Cardiac septum (tissue), 1 donor: ENCODE data around the gene TMX1. TPM values are rescaled to one million over a fixed set of nuclear protein-coding genes. Genes with fewer than 3 reads are reported as not detected.

ENCODE experiments used
- DNase-seq: peaks from one replicate; pipeline ENCODE4 v3.0.0-alpha.2; 2020; ENCODE audit warnings: low spot score
- intact Hi-C: fragments of 100-400 bp; cut with DNase I; formaldehyde crosslinking; loops from one replicate; pipeline ENCODE4 v1.14.0; 2022
- total RNA-seq: library from RNA; stranded (reverse); fragmentation: NEBNext Ultra II Directional; extraction: Animal tissue kit (Norgen Biotek cat#: 25700); gene quantifications from one replicate; pipeline ENCODE4 v1.2.1, GENCODE V29; 2021
- donor health status: DM: no; HTN: no; CAD: no.

The TMX1 gene
- total RNA-seq, 1 donor from 2014 or later = 8.7 TPM

DNA sequence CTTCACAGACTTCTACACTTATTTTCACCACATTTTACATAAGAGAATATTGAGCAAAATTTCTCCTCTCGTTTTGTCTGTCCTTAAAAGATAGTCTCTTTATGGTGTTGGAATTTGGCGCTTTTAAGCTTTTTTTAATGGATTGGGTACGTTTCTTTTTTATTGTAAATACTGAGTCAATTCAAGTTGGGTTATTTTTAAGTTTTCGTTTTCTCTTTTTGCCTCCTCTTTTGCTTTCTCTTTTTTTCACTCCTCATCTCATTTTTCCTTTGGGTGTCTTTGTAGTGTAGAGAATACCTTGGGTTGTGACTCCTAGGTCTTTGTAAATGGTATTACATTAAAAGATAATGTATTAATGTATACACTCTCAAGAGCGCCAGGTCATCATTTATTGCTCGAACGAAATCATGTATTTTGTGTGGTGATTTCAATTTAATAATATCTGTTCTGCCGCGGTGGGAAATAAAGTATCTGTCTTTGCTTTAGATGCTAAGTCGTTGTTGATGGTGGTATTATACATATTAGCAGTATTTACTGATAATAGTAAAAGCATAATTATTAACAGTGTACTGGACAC, 845 bp downstream of the TMX1 start:
- DNase-seq = no peak
- intact Hi-C loops = no loop called here

DNA sequence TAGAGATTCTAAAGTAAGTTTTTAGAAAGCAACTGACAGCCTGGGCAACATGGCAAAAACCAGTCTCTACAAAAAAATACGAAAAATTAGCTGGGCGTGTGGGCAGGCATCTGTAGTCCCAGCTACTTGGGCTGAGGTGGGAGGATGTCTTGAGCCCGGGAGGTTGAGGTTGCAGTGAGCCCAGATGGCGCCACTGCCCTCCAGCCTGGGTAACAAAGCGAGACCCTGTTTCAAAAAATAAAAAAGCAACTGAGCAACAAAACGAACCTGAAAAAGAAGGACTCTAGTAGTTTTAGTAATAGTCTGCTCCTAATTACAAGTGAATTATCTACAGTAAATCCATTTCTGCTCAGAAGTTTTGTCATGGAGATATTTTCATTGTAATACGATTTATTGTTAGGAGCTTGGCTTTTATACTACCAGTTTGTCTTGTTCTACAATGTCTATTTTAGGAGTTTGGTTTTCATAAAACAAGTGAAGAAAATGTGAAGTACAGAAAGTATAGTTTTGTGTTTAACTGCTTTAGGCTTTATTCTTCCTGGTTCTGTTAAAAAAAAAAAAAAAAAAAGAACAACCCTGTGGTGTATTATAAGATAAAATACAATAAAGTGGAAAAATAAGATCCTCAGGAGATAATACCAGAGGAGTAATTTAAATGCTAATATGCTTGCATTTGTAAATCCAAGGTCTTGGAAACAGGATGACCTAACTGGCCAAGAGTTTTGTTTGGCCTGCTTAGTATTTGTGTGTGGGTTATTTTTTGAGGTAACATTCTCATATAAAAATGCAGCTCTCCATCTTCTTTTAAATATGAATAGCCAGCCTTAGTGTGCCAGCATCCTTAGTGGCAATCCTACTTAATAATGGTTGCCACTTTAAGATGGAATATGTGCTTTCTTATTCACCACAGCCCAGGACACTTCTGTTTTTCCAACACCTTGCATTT, 2.8 kb downstream of the TMX1 start:
- DNase-seq = no peak
- intact Hi-C loops = no loop called here

DNA sequence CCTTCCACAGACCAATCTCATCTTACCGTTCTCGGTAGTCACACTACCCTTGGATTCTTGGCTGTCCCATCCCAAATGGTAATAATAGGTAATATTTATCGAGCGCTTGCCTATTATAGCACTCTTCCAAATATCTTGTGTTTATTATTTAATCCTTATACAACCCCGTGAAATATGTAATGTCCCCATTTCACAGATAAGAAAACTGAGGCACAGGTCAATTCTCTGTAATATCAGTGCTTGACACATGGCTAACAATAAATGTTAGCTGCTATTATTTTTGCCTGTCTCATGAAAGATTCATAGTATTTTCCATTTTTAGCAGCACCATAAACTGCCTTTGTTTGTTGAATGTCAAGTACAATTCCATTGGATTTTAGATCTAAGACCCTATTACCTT, 4.5 kb downstream of the TMX1 start:
- DNase-seq = no peak
- intact Hi-C loops = no loop called here

DNA sequence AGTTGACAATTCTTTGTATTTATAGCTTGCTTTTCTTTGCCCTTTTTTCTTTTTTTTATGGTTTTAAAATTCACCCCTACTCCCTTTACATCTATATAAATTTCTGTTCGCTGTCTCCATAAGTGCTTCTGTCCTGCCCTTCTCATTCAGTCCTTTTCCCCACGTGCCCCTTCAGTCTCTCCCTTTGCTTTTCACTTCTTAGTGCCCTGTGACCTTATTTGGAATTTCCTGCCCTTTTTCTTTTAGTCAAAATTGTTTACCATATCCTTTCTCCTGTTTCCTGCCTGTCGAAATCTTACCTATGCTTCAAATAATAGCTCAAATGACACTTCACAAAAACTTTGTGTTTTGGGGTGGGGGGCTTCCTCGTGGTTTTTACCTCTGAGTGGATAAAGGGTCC, 6.0 kb downstream of the TMX1 start:
- intact Hi-C loops = no loop called here
- DNase-seq = no peak

DNA sequence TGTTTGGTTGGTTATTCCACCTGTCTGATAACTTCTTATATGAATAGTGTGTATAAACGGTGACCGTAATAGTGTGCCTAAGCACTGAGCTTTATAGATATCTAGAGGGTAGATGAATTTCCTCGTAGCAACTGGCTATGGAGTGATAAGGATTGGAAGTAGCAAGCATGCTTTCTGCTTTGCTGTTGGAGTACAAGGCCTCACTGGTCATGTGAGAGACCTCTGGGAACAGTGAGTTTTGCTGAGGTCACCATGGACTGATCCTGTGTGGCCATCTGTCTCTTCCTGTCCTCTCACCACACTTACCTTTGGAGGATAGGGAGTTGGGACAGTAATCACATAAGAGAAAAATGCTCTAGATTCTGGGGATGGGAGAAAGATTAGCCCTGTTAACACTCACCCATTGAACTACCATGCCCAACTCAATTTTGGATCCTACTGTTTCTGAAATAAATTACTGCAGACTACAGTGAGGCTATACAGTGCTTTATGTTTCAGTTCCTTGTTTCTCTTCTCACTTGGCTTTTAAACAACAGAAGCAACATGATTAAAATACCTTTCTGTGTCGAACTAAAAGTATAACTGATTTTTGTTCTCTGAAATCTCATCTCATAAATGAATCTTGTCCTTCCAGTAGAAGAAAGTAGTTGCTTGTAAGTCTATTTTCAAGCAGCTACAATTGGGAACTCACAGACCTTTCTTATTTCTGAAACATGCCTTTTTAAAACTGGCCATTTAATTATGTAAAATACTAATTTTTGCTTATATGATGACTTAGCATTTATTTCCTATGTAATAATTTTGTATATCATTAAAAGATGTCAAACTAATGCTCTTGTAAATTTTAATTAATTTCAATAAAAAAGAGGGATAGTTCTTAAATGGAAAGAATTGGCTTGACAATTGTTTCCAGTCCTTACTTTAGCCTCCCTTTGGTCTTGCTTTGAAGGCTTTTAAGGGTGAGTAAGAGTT, 8.3 kb downstream of the TMX1 start:
- intact Hi-C loops = no loop called here
- DNase-seq = no peak

DNA sequence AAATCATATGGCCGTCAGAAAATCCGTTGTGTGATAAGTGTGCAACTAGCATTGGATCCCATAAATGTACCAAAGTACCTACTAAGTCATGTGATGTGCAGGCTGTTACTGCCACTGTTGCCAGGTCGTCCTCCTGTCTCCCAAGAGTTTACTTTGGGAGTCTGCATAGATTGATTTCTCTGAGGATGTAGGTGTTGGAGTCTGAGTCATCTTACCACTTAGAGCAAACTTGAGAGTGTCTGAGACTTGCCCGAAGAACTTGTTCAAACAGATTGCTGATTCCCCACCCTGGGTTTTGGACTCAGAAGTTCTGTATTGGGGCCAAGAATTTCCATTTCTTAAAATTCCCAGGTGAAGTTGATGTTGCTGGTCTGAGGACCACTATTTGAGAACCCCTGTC, 11.4 kb downstream of the TMX1 start:
- DNase-seq = no peak
- intact Hi-C loops = no loop called here

DNA sequence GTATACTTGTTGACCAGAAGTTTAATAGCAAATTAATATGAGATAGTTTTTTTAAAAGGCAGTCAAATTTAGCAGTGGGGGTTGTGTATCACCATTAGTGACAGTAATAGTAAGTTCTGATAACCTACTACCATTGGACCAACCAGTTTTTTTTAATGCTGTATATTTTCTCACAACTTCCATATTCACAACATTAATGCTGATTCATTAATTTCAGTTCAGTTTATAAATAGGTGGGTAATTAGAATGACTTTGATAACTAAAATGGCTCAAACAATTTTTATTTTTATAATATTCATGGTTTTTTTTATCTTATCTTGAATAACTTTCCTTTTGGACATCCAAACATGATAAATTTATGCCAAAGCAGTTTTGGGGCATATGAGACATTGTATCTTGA, 13.8 kb downstream of the TMX1 start:
- no peak for DNase-seq
- intact Hi-C loops = no loop called here

DNA sequence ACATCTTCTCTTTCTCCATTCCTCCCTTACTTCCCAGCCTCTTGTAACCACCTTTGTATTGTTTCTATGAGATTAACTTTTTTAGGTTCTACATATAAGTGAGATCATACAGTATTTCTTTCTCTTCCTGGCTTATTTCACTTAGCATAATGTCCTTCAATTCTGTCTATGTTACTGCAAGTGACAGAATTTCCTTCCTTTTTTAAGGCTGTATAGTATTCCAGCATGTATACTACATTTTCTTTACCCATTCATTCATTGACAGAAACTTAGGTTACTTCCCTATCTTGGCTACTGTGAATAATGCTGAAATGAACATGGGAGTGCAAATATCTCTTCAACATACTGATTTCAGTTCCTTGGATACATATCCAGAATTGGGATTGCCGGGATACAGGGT, 18.2 kb downstream of the TMX1 start:
- intact Hi-C loops = no loop called here
- no peak for DNase-seq

DNA sequence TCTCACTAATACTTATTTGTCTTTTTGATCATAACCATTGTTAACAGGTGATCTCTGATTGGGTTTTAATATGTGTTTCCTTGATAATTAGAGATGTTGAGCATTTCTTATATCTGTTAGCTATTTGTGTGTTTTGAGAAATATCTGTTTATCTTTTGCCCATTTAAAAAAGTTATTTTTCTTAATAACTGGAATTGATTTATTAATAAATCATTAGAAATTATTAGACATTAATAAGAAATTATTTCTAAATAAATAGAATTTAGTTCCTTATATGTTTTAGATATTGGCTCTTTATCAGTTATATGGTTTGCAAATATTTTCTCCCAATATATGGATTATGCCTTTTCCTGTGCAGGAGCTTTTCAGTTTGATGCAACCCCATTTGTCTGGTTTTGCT, 18.7 kb downstream of the TMX1 start:
- DNase-seq = no peak
- intact Hi-C loops = no loop called here

DNA sequence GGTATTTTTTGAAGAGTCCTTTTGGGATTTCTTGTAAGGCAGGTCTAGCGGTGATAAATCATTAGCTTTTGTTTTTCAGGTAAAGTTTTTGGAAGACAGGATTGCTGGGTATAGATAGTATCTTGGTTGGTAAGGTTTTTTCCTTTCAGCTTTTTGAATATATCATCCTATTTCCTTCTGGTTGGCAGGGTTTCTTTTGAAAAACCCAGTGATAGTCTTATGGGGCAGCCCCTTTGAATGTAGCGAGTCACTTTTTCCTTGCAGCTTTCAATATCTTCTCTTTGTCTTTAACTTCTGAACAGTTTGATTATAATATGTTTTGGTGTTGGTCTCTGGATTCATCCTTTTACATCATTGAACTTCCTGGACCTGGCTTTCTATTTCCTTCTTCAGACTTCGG, 20.2 kb downstream of the TMX1 start:
- intact Hi-C loops = no loop called here
- no peak for DNase-seq

DNA sequence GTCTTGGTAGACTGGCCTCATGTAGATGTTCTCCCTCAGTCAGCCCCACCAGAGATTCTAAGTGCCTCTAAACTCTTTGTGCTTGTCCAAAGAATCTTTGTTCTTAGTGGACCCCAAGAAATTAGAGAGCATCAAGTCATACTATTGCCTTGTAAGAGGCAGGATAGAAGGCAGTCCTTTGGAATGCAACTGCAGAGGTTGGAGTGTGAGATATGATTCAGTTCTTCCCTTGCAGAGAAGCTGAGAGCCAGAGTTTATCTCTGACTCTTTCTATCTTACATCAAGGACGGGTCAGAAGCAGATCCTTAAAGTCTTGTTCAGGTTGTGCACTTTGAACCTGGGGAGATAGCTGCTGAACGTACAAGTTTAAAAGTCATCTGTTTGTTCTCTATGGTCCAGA, 21.1 kb downstream of the TMX1 start:
- DNase-seq = no peak
- intact Hi-C loops = no loop called here

DNA sequence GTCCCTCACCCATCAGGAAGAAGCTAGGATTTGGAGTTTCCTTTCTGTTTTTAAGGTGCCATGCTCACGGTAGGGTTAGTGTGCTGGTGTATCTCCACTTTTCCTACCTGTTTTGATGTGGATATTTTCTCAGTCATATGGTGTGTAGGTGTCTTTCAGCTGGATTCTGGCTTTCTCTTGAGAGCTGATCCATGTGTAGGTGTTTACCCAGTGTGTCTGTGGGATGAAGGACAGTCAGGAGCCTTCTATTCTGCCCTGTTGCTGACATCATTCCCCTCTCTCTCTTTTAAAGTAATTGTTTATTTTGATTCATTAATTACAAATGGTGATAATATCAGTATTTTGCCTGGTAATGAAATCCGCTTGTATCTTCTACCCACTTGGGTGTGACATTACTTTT, 22.8 kb downstream of the TMX1 start:
- DNase-seq = no peak
- intact Hi-C loops = no loop called here

DNA sequence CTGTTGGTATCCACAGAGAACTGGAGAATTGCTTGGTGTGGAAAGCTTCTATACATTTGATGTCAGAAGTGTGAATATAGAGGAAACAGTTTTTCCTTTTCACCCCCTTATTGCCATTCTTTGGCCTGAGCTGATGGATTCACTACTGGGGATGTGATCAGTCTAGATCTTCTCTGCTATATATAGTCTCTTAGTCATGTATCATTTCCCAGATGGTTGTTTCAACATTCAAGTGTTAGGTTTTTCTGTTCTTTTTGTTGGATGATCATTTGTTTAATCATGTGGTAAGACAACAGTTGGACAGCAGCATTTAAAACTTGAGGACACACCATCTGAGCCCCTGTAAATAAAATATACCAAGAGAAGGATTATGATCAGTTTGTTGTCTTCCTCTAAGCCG, 29.6 kb downstream of the TMX1 start:
- intact Hi-C loops = no loop called here
- no peak for DNase-seq

DNA sequence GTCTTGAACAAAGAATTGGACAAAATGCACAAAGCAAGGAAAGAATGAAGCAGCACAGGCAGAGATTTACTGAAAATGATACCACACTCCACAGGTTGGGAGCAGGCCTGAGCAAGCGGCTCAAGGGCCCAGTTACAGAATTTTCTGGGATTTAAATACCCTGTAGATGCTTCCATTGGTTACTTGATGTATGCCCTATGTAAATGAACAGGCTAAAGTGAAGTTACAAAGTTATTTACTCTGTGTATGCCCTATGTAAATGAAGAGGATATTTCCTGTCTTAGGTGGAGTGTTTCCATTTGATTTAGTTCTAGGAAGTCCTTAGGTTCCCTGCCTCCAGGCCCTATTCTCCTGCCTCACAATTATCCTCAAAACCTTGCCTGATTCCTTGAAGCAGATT, 36.6 kb downstream of the TMX1 start:
- no peak for DNase-seq
- intact Hi-C loops = no loop called here

DNA sequence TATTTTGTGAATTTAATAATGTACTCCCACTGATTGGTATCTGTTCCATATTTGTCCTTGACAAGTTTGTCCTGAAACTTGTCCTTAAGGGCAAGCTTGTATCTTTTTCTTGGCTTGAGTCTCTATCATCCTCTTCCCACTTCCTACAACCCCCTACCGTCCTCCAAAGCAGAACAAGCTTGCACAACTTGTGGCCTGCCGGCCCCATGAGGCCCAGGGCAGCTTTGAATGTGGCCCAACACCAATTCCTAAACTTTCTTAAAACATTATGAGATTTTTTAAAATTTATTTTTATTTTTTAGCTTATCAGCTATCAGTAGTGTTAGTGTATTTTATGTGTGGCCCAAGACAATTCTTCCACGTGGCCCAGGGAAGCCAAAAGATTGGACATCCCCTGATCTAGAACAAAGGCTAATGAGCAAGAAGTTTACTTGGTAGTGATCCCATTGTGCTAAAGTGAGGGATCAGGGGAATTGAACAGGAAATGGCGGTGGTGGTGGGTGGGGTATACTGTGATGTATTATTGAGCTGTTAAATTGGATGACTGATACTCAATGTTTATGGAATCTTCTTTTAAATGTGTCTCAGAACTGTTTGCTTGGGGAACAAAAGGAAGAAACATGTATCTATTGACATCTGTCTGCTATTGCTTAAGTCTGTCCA, 37.8 kb downstream of the TMX1 start:
- intact Hi-C loops = no loop called here
- no peak for DNase-seq

DNA sequence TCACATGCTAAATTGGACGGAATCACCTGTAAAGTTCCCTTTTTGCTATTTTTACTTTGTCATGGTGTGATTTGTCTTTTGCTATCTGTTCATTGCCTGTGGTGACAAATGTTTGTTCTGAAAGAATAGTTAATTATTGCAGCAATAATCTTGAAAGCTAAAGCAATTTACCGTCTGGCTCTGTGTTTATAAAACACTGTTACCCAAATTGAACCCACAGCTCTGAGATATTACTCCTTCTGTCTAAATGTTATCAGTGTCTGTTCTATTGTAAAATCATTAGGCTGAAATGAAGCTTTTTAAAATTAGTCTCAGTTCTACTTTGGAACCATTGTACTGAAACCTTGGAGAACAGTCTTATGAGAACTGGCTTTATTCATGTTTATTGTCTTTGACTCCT, 42.5 kb downstream of the TMX1 start:
- intact Hi-C loops = loop anchor here (2.0 to 10.0 kb wide), 4 partner anchors 370 to 842 kb away; partner anchors contain the start of genes FRMD6 and RTRAF
- no peak for DNase-seq

DNA sequence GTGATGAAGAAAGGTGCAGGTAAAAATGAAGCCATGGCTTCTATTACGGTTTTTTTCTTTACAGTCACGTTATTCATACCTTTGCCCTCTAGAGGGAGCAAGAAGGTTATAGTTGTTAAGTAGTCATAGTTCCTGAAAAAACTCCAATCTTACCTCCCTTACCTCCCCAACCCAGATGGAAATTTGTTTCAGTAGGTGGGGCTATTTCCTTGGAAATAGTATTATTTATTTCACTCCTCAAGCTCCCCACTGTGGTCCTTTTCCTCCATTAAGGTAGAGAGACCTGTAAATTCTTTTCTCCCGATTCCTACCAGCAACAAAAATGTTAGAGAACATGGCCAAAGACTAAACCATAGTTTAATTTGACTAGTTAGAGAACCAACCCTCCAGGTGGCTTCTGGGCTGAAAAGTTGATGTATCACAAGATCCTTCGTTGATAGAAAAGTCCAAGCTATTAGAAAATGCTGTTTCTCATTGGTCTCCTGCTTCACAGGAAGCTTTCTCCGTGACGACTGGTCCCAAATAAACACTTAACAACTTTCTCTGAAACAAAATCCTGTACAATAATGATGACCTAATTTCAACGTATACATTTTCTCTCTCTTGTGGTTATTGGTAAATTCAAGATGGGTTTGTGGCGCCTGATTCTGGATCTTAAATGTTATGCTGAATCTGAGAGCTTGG, 43.5 kb downstream of the TMX1 start:
- intact Hi-C loops = loop anchor here (2.0 to 10.0 kb wide), 4 partner anchors 369 to 841 kb away; partner anchors contain the start of genes FRMD6 and RTRAF
- DNase-seq = no peak

DNA sequence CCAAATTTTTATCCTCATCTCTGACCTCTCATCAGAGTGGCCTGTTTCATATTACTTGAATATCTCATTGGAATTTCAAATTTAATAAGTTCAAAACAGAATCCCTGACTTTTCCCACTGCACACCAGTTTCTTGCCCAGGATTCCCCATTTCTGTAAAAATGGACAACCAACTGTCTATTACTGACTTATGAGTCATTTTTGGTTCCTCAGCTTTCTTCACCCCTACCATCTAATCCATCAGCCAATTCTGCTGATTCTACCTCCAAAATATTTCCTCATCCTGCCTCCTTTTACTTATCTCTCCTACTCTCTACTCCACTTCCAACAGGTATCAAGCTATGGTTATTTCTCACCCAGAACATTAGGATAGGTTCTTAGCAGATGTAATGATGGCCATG, 44.2 kb downstream of the TMX1 start:
- intact Hi-C loops = loop anchor here (5.0 to 10.0 kb wide), 3 partner anchors 368 to 841 kb away; partner anchors contain the start of genes FRMD6 and RTRAF
- no peak for DNase-seq

DNA sequence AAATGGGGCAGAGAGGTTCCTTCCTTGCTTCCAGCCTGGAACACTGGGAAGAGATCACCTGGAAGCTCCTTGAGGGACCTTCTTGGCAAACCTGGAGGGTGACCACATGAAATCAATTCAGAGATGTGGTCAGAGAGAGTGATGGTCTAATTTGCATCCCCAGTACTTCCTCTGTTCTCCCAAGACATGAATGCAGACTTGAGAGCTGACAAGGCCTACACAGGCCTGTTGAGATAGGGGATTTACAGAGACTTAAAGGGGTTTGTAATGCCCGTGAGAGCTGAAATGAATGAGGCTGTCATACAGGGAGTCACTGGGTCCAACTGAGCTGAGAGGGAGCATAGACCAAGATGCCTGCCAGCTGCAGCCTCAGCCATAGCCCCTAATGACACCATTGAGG, 45.1 kb downstream of the TMX1 start:
- no peak for DNase-seq
- intact Hi-C loops = loop anchor here (10.0 kb wide), 2 partner anchors 700 to 840 kb away; partner anchors contain the start of gene RTRAF
